IMR-90 (cell line): ENCODE data around the gene PITRM1. TPM values are rescaled to one million over a fixed set of nuclear protein-coding genes. Genes with fewer than 3 reads are reported as not detected.

Source experiments
- ATAC-seq: fragments of 200-7000 bp; cut with Tn5 transposase; 2 replicates; pipeline ENCODE4 v1.9.1; 2020; ENCODE audit warnings: low read depth, mild to moderate bottlenecking, moderate library complexity
- BruUV-seq: library from RNA; stranded (reverse); fragments of 400-500 nt; replicated peaks from 2 replicates; lab custom pipeline; 2021; lab: Mats Ljungman, UMichigan
- CTCF ChIA-PET: fragments of 300-600 bp; formaldehyde crosslinking; extraction: SDS; loops from one replicate; lab custom pipeline; 2021; ENCODE audit warnings: antibody characterized with exemption; lab: Yijun Ruan, JAX
- POLR2A ChIA-PET: fragments of 300-600 bp; sonication (Branson Sonifier 250); formaldehyde crosslinking; loops from one replicate; lab custom pipeline; 2022; ENCODE audit warnings: antibody characterized with exemption; ENCODE audit not compliant: unreplicated experiment; lab: Charles Lee
- DNase-seq: peaks from one replicate; pipeline ENCODE4 v3.0.0; 2013
- H2AFZ ChIP-seq: replicated peaks from 2 replicates; pipeline ENCODE3; 2013; ENCODE audit warnings: low read length, mild to moderate bottlenecking; ENCODE audit not compliant: poor library complexity
- H2AK5ac ChIP-seq: 2 replicates; pipeline ENCODE4 v1.6.1; 2013; ENCODE audit warnings: low read depth, low read length, inconsistent platforms
- H2AK9ac ChIP-seq: replicated peaks from 2 replicates; pipeline ENCODE3; 2013; ENCODE audit warnings: mild to moderate bottlenecking, low read depth, low read length, moderate library complexity; ENCODE audit not compliant: poor library complexity
- H2BK120ac ChIP-seq: 2 replicates; pipeline ENCODE4 v1.6.1; 2013; ENCODE audit warnings: low read depth, low read length, inconsistent platforms
- H2BK15ac ChIP-seq: 3 replicates; pipeline ENCODE4 v1.6.1; 2013; ENCODE audit warnings: low read depth, low read length, inconsistent platforms
- H2BK20ac ChIP-seq: 2 replicates; pipeline ENCODE4 v1.6.1; 2013; ENCODE audit warnings: low read depth, mild to moderate bottlenecking, inconsistent platforms, low read length, moderate library complexity
- H2BK5ac ChIP-seq: 2 replicates; pipeline ENCODE4 v1.6.1; 2013; ENCODE audit warnings: mild to moderate bottlenecking, low read depth, low read length, inconsistent platforms; ENCODE audit not compliant: poor library complexity, severe bottlenecking
- H3K14ac ChIP-seq: replicated peaks from 2 replicates; pipeline ENCODE4 v1.6.1; 2013; ENCODE audit warnings: low read depth, low read length, inconsistent platforms
- H3K18ac ChIP-seq: 2 replicates; pipeline ENCODE4 v1.6.1; 2013; ENCODE audit warnings: low read depth, low read length, control low read depth
- H3K23ac ChIP-seq: 2 replicates; pipeline ENCODE4 v1.6.1; 2013; ENCODE audit warnings: low read depth, low read length, inconsistent platforms
- H3K27ac ChIP-seq: 2 replicates; pipeline ENCODE4 v1.5.1; 2013; ENCODE audit warnings: mild to moderate bottlenecking, control low read depth, low read length; ENCODE audit not compliant: insufficient read depth
- H3K27me3 ChIP-seq: 2 replicates; pipeline ENCODE4 v1.6.1; 2013; ENCODE audit warnings: low read length; ENCODE audit not compliant: control insufficient read depth, insufficient read depth
- H3K36me3 ChIP-seq: 2 replicates; pipeline ENCODE4 v1.6.1; 2013; ENCODE audit warnings: low read length, mixed read lengths; ENCODE audit not compliant: control insufficient read depth, insufficient read depth
- H3K4ac ChIP-seq: 2 replicates; pipeline ENCODE4 v1.6.1; 2013; ENCODE audit warnings: low read depth, low read length, inconsistent platforms
- H3K4me1 ChIP-seq: 2 replicates; pipeline ENCODE4 v1.6.1; 2013; ENCODE audit warnings: low read length, mixed read lengths; ENCODE audit not compliant: control insufficient read depth, insufficient read depth
- H3K4me2 ChIP-seq: 2 replicates; pipeline ENCODE4 v1.6.1; 2013; ENCODE audit warnings: low read depth, mild to moderate bottlenecking, control low read depth, low read length, moderate library complexity
- H3K4me3 ChIP-seq: 2 replicates; pipeline ENCODE4 v1.5.1; 2013; ENCODE audit warnings: low read depth, mild to moderate bottlenecking, control low read depth, low read length, moderate library complexity; ENCODE audit not compliant: insufficient read depth
- H3K56ac ChIP-seq: 2 replicates; pipeline ENCODE4 v1.6.1; 2013; ENCODE audit warnings: low read length, inconsistent platforms; ENCODE audit not compliant: insufficient read depth; ENCODE audit errors: extremely low read depth
- H3K79me1 ChIP-seq, 2 experiments: 2 replicates each; pipeline ENCODE4 v1.6.1; 2013; ENCODE audit warnings: low read length in 2 of 2, inconsistent platforms in 1 of 2, low read depth in 1 of 2
- H3K9ac ChIP-seq: 2 replicates; pipeline ENCODE4 v1.6.1; 2013; ENCODE audit warnings: low read depth, low read length, control low read depth
- H3K9me1 ChIP-seq: 2 replicates; pipeline ENCODE4 v1.6.1; 2013; ENCODE audit warnings: low read length, inconsistent platforms; ENCODE audit not compliant: insufficient read depth
- H3K9me3 ChIP-seq: 2 replicates; pipeline ENCODE4 v1.6.1; 2013; ENCODE audit warnings: low read length; ENCODE audit not compliant: control insufficient read depth, insufficient read depth
- H4K20me1 ChIP-seq: 2 replicates; pipeline ENCODE4 v1.6.1; 2013; ENCODE audit warnings: low read length, inconsistent platforms; ENCODE audit not compliant: insufficient read depth
- H4K5ac ChIP-seq: 2 replicates; pipeline ENCODE4 v1.6.1; 2013; ENCODE audit warnings: mild to moderate bottlenecking, low read depth, low read length, control low read depth
- H4K8ac ChIP-seq, 2 experiments: 2 replicates each; pipeline ENCODE4 v1.6.1; 2013; ENCODE audit warnings: low read depth in 2 of 2, low read length in 2 of 2, control low read depth in 1 of 2, inconsistent platforms in 1 of 2
- H4K91ac ChIP-seq: 2 replicates; pipeline ENCODE4 v1.6.1; 2013; ENCODE audit warnings: low read depth, low read length, inconsistent platforms; ENCODE audit not compliant: insufficient read depth
- BHLHE40 ChIP-seq: fragments of 150-350 bp; IDR thresholded peaks from 2 replicates; pipeline ENCODE4 v1.6.1; 2016; ENCODE audit warnings: mild to moderate bottlenecking, low read depth, low read length
- CEBPB ChIP-seq: IDR thresholded peaks from 2 replicates; pipeline ENCODE4 v1.6.1; 2012; ENCODE audit warnings: low read depth, low read length, improper control_type of control experiment
- CHD1 ChIP-seq: IDR thresholded peaks from 2 replicates; pipeline ENCODE4 v1.6.1; 2012; ENCODE audit warnings: low read depth, low read length, improper control_type of control experiment
- MAZ ChIP-seq: IDR thresholded peaks from 2 replicates; pipeline ENCODE4 v1.6.1; 2012; ENCODE audit warnings: low read depth, mild to moderate bottlenecking, low read length, improper control_type of control experiment, moderate library complexity, borderline replicate concordance
- MXI1 ChIP-seq: IDR thresholded peaks from 2 replicates; pipeline ENCODE4 v1.6.1; 2012; ENCODE audit warnings: low read depth, mild to moderate bottlenecking, low read length, moderate library complexity, borderline replicate concordance
- RAD21 ChIP-seq: IDR thresholded peaks from 2 replicates; pipeline ENCODE4 v1.6.1; 2012; ENCODE audit warnings: low read length, improper control_type of control experiment
- RFX5 ChIP-seq: IDR thresholded peaks from 2 replicates; pipeline ENCODE4 v1.8.0; 2012; ENCODE audit warnings: low read depth, mild to moderate bottlenecking, low read length, moderate library complexity
- SMC3 ChIP-seq: fragments of 150-350 bp; IDR thresholded peaks from 2 replicates; pipeline ENCODE4 v1.6.1; 2016; ENCODE audit warnings: low read depth, mild to moderate bottlenecking, antibody characterized with exemption, low read length, moderate library complexity
- USF2 ChIP-seq: fragments of 150-350 bp; IDR thresholded peaks from 2 replicates; pipeline ENCODE4 v1.6.1; 2017; ENCODE audit warnings: mild to moderate bottlenecking, antibody characterized with exemption, low read length, low read depth
- WGBS, 2 experiments: methylation state at CpG; one replicate each; pipeline versions ENCODE4 v1.1.5 to v1.1.7; 2013; ENCODE audit warnings: missing lambda C conversion rate in 2 of 2; ENCODE audit not compliant: insufficient read length in 1 of 2; ENCODE audit errors: extremely low coverage in 2 of 2; 5-methylcytosine and 5-hydroxymethylcytosine counted together
- dilution Hi-C: fragments of 300-500 bp; cut with HindIII; formaldehyde crosslinking; loops from one replicate; pipeline ENCODE4 v1.14.3; 2018; ENCODE audit warnings: low sequenced_read_pairs; ENCODE audit not compliant: unreplicated experiment
- in situ Hi-C: fragments of 300-500 bp; cut with MboI; formaldehyde crosslinking; loops from 3 replicates; pipeline ENCODE4 v1.14.3; 2019; ENCODE audit warnings: low sequenced_read_pairs, inconsistent platforms, mixed read lengths
- intact Hi-C: fragments of 100-400 bp; cut with micrococcal nuclease; formaldehyde crosslinking; loops from 2 replicates; pipeline ENCODE4 v1.10.0; 2022
- polyA plus RNA-seq, 3 experiments: library from polyadenylated mRNA; depleted of rRNA; stranded (reverse); fragments of >200 nt; gene quantifications; 2 replicates each; pipeline ENCODE4 v1.2.3, GENCODE V29; 2012; ENCODE audit warnings: low replicate concordance in 1 of 3
- total RNA-seq: library from RNA; depleted of rRNA; stranded (reverse); fragments of >200 nt; gene quantifications from 2 replicates; pipeline ENCODE4 v1.2.3, GENCODE V29; 2012

Gene PITRM1
- total and polyA plus RNA-seq, 2 of the 4 experiments (the other 2 are of a cell fraction): 97.1 to 124 TPM

GRCh38 chr10:3186368-3186767, 13.8 kb upstream of the PITRM1 start:
- Histone ChIP-seq H4K5ac (no peak overlapping the region), H3K79me1 (no peaks in the 10 kb centered on the region), H3K9me1 (no peaks in the 10 kb centered on the region; the same call in 1 of the 2 replicates), H3K4me3 (no peak overlapping the region), H2AFZ (no peak overlapping the region), H2BK20ac (no peak overlapping the region), H4K8ac (no peak overlapping the region), H2AK5ac (no peak overlapping the region), H3K9ac (no peak overlapping the region), H3K56ac (no peak overlapping the region), H4K20me1 (no peaks in the 10 kb centered on the region), H3K36me3 (no peaks in the 10 kb centered on the region), H3K14ac (no peak overlapping the region), H3K18ac (no peak overlapping the region), H3K4me1 (no peaks in the 10 kb centered on the region), H2BK15ac (no peak overlapping the region), H3K9me3 (no peaks in the 10 kb centered on the region; the same call in 1 of the 2 replicates), H3K23ac (no peak overlapping the region), H2BK120ac (no peak overlapping the region), H2AK9ac (no peak overlapping the region), H3K4ac (no peak overlapping the region), H3K27me3 (peaks cover 16% of the 10 kb centered on the region), H3K27ac (no peak overlapping the region), H3K4me2 (no peak overlapping the region), H4K91ac (no peak overlapping the region), H2BK5ac (no peak overlapping the region)
- TF ChIP-seq CHD1: no peak
- no peak for TF ChIP-seq RFX5
- TF ChIP-seq USF2: no peak
- TF ChIP-seq BHLHE40: no peak
- no peak for TF ChIP-seq MXI1
- no peak for TF ChIP-seq MAZ
- no peak for TF ChIP-seq SMC3
- no peak for TF ChIP-seq CEBPB
- no peak for TF ChIP-seq RAD21
- POLR2A ChIA-PET: no interaction called here
- DNase-seq (no peak), ATAC-seq (no peak)
- in situ Hi-C loops: loop anchor here (10.0 kb wide), 1 partner anchor 1468 kb away; no protein-coding TSS in a partner anchor
- CTCF ChIA-PET: no interaction called here
- dilution Hi-C loops: no loop called here
- no TSS peak for BruUV-seq
- no CpG with 5 or more reads among the region's 6 CpGs for WGBS, 2 experiments
- intact Hi-C loops: no loop called here
